ENCODE results near the gene BTRC. TPM values are rescaled to one million over a fixed set of nuclear protein-coding genes. Genes with fewer than 3 reads are reported as not detected.
"Not testable (repeated sequence)": the region's sequence is repeated elsewhere in the genome, so short reads cannot be mapped to it uniquely, and the experiment has no call there.

BTRC gene
- total RNA-seq, 1 donor from 2014 or later = 18.3 TPM

DNA sequence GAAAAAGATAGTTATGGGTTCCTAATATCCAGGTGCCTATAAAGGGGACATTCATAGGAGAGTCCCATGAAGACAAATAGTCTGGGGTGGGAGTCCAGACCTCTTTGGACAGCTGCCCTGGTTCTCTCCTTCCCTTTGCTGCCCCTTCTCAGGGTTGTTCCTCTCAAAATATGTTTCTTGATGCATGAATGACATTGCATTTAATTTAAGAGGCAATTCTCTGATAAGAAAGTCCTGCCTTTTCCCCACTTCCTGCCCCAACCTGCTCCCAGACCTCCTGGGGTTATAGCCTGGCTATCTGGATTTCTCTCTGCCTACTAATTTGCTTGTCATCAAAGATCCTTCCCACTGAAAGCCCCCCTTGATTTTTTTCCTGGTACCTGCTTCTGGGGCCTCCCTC, 12.5 kb upstream of the BTRC start:
- no peak for DNase-seq (ENCODE audit: low spot score)

DNA sequence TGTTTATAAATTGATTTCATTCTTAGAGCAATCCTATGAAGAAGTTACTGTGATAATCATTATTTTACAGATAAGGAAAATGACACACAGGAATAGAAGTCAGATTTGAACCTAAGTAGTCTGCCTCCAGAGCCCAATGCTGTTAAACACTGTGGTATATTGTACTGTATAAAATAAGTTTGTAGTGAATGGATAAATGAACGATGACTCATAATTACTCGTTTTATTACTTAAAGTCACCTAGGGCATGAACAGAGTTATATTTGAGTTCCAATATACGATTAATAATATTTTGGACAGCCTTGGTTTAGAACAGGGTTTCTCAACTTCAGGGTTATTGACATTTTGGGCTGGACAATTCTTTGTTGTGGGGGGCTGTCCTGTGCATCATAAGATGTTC, 7.8 kb upstream of the BTRC start:
- no peak for DNase-seq (ENCODE audit: low spot score)

DNA sequence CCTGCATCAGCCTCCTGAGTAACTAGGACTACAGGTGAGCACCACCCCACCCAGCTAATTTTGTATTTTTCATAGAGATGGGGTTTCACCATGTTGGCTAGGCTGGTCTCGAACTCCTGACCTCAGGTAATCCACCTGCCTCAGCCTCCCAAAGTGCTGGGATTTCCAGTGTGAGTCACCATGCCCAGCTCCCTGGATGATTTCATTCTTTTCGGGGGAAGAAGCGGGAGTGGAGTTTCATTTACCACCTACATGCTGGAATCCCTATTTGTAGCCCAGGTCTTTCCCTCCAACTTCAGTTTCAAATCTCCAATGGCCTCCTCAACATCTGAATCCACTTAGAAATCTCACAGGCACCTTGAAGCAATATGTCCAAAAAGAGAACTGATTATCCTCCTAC, 2.9 kb upstream of the BTRC start:
- no peak for DNase-seq (ENCODE audit: low spot score)

DNA sequence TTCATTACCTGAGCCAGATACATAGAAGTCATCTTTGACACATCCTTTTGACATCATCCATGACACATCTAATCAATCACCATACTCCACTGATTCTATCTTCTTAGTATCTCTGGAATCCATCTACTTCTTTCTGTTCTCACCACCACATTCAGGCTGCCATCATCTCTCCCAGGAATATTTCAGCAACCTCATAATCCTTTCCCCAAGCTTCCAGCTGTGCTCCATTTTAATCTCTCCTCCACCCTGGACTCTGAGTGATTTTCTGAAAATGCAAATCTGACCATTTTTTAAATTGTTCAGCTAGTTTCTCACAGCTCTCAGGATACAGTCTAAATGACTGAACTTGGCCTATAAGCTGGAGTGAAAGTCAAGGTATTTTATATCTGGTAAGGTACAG, 2.5 kb upstream of the BTRC start:
- DNase-seq (ENCODE audit: low spot score) = no peak

DNA sequence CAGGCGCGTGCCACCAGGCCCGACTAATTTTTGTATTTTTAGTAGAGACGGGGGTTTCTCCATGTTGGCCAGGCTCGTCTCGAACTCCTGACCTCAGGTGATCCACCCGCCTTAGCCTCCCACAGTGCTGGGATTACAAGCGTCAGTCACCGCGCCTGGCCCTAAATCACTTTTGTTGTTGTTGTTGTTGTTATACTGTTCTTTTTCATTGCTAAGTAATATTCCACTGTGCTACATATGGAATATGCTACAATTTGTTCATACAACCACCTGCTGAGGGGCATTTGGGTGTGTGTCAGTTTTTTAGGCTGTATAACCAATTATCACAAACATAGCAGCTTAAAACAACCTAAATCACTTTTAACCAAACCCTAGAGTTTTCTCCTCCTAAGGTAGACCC, 1.1 kb upstream of the BTRC start:
- DNase-seq (ENCODE audit: low spot score) = not testable (repeated sequence)

DNA sequence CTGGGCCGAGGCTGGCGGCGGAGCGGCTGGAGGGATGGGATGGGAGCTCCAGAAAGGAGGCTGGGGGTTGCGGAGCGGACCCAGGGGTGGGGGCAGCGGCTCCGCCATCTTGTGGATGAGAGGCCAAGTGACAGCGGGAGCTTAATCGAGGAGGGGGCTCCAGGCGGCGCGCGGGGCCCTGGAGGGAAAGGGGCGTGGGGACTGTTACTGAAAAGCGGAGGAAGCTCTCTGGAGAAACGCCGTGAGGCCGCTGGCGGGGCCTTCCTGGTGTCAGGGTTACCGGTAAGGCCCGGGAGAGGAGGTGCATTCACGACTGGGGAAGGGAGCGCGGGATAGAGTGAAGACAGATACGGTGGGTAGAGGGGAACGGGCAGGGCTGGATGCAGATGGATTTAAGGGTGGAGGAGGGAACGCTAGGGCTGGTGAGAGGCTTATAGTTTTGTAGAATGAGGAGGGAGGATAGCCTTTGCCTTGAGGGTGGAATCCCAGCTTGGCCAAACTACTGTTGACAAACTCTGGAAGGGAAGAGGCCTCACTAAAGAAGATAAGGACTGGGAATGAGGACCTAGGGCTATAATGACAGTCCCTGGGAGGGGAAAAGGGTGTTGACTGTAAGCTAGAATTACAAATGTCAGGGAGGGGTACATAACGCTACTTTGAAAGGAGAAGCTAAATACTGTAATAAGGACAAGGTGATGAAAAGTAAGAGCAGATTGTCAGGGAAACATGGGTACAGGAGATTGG, 535 bp downstream of the BTRC start:
- DNase-seq (ENCODE audit: low spot score) = no peak

DNA sequence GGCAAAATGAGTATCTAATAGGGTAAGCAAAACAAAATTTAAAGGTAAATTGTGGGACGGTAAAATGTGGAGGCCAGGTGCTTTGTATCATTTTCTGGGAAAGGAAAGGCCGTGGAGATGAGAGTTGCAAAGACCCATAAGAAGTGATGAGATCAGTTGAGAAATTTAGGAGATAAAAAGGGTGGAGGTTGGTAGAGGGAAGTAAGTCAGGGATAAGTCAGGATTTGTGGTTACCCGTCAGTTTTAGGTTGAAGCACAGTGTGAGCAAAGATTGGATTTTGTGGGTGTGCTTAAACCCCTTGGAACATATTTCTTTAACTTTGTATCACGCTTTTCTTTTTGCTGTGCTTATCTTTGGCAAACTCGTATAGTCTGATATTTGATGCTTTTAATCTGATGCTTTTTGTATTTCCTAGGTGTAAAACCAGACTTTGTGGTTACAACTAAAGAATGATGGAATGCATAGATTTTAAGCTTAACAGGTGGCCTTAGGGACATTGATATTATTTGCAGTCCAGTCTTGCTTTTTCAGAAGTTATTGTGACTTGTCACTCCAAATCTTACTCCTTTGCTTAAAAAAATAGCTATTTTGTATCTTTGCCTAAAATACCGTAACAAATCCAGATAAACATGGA, 1.2 kb downstream of the BTRC start:
- no peak for DNase-seq (ENCODE audit: low spot score)

DNA sequence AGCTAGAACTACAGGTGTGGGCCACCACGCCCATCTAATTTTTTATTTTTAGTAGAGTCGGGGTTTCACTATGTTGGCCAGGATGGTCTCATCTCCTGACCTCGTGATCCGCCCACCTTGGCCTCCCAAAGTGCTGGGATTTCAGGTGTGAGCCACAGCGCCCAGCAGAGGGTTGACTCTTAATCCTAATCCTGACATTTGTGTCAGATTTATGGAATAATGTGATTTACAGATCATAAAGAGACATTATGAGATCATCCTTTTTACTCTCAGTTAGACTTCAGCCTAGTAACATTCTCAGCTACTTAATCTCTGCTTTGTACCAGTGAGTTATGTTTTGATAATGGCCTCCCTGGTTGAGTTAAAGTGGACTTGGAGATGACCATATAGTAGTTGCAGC, 2.2 kb downstream of the BTRC start:
- no peak for DNase-seq (ENCODE audit: low spot score)

DNA sequence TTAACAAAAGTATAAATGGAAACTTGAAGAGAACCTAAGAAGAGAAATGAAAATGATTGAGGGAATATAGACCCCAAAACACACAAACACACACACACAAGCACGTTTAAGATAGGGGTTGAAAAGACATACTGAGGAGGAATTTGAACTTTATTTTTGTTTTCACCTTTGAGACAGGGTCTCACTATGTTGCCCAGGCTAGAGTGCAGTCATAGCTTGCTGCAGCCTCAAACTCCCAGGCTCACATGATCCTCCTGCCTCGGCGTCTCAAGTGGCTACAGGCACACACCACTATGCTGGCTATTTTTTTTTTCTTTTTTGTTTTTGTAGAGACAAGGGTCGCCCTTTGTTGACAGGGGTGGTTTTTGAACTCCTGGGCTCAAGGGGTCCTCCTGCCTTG, 4.0 kb downstream of the BTRC start:
- DNase-seq (ENCODE audit: low spot score) = no peak

DNA sequence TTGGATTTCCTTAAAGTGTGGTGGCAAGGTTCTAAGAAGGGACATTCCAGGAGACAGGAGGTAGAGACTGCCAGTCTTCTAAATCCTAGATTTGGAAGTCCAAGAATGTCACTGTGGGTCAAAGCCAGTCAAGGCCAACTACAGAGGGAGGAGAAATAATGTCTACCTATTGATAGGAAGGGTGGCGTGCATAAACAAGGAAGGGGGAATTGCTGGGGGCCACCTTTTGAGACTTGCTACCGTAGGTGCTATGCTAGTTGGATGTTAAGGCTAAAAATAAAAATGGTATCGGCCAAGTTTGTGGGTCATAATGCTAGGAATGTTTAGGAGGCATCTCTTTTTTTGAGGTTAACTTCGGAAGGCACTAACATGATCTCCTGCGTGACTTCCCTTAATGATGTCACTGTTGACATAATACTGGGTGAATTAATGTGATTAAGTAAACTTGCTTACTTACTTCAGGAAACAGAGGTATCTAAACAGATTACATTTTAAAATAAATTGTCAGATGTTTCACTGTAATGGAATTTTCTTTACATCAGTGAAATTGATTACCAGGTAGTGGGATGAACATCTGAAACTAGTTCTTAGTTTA, 4.8 kb downstream of the BTRC start:
- no peak for DNase-seq (ENCODE audit: low spot score)

DNA sequence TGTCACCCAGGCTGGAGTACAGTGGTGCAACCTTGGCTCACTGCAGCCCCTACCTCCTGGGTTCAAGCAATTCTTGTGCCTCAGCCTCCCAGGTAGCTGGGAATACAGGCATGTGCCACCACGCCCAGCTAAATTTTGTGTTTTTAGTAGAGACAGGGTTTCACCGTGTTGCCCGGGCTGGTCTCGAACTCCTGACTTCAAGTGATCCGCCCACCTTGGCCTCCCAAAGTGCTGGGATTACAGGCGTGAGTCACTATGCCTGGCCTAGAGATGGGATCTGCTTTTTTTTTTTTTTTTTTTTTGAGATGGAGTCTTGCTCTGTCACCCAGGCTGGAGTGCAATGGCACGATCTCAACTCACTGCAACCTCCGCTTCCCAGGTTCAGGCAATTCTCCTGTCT, 6.1 kb downstream of the BTRC start:
- DNase-seq (ENCODE audit: low spot score) = not testable (repeated sequence)

DNA sequence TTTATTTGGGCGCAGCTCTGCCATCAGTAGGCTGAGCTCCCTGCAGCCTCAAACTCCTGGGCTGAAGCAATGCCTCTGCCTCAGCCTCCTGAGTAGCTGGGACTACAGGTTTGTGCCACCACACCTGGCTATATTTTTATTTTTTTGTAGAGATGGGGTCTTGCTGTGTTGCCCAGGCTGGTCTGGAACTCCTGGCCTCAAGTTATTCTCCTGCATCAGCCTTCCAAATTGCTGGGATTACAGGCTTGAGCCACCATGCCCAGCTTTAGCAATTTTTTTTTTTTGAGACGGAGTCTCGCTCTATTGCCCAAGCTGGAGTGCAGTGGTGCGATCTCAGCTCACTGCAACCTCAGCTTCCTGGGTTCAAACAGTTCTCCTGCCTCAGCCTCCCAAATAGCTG, 6.9 kb downstream of the BTRC start:
- not testable (repeated sequence) for DNase-seq (ENCODE audit: low spot score)

DNA sequence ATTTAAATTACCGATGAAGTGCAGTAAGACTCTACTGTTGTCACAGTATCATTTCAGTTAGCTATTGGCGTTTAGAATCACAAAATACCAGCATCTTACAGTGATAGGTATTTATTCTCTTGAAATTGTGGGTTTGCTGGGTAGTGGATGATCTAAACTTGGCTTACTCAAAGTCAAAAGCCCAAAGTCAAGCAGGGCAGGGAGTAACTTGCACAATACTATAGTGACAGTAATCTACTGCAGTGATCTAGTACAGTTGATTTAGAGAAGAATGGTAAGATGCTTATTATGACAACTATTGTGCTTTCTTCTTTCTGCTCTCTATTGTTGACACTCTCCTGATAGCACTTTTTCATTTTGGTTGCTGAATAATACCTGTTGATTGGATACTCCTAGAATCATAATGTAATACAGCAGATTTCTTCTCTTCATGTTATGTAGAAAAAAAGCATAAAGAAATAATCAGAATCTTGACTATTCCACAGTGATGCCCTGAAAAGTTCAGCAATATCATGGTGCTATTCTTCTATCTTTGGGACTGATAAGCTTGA, 10.0 kb downstream of the BTRC start:
- DNase-seq (ENCODE audit: low spot score) = no peak

DNA sequence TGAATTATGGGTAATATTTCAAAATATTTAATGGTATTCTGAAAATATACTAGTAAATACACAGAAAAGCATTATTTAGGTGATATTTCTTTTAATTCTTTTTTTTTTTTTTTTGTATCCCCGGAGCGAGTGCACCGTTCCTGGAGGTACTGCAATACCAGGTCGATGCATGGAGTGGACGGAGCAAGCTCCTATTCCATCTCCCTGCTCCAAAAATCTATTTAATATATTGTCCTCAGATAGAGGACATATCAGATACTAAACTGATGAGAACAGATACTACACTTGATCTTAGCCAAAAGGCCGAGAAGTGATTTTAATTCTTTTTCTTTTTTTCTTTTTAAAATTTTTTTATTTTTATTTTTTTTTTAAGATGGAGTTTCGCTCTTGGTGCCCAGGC, 10.8 kb downstream of the BTRC start:
- DNase-seq (ENCODE audit: low spot score) = no peak

DNA sequence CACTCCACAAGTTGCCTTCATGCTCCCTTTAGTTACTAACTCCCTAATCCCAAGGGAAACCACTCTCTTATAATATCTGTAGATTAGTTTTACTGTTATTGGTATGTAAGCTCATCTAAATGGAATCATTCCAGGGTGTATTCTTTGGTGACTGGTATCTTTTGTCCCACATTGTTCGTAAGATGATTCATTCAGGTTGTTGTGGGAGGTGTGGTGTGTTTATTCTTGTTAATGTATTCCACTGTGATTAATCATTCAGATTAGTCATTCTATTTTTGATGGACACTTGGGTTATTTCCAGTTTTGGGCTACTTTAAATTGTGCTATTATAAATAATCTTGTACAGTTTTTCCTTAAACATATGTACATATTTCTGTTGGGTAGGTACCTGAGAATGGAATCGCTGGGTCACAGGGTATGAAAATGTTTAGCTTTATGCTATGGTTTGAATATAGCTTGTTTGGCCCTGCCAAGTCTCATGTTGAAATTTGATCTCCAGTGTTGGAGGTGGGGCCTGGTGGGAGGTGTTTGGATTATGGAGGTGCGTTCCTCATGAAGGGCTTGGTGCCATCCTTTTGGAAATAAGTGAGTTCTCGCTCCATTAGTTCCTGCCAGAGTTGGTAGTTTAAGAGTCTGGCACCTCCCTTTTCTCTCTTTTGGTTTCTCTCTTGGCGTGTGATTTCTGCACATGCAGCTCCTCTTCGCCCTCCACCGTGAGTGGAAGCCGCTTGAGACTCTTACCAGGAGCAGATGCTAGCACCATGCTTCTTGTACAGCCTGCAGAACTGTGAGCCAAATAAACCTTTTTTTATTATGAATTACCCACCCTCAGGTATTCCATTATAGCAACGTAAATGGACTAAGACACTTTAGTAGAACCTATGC, 13.8 kb downstream of the BTRC start:
- no peak for DNase-seq (ENCODE audit: low spot score)

DNA sequence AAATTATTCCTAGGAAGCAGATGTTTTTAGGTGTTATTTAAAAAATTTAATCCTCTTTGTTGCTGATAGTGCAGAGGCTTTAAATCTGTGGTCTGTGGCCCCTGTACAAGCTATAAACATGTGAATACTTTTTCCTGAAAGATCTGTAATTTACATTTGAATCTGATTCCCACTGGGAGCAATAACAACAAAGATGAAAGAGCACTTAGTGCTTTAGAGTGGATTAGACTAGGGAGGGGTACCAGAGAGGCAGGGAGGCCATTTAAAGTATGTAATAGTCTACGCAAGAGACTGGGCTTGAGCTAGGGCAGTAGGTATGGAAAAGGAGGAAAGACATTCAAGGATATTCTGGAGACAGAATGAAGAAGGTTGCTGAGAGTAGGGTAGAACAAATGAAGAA, 19.1 kb downstream of the BTRC start:
- DNase-seq (ENCODE audit: low spot score) = no peak

DNA sequence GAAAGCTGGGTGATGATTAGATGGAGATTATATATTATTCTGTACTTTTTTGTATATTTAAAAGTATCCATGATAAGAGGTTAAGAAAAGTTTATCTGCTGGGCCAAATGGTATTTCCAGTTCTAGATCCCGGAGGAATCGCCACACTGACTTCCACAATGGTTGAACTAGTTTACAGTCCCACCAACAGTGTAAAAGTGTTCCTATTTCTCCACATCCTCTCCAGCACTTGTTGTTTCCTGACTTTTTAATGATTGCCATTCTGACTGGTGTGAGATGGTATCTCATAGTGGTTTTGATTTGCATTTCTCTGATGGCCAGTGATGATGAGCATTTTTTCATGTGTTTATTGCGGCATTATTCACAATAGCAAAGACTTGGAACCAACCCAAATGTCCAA, 20.0 kb downstream of the BTRC start:
- DNase-seq (ENCODE audit: low spot score) = not testable (repeated sequence)

DNA sequence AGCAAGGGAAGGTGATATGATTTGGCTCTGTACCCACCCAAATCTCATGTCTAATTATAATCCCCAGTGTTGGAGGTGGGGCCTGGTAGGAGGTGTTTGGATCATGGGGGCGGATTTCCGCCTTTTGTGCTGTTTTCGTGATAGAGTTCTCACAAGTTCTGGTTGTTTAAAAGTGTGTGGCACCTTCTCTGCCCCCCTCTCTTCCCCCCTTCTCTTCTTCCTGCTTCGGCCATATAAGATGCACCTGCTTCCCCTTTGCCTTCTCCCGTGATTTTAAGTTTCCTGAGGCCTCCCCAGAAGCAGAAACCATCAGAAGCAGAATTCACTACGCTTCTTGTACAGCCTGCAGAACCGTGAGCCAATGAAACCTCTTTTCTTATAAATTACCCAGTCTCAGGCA, 21.1 kb downstream of the BTRC start:
- no peak for DNase-seq (ENCODE audit: low spot score)

DNA sequence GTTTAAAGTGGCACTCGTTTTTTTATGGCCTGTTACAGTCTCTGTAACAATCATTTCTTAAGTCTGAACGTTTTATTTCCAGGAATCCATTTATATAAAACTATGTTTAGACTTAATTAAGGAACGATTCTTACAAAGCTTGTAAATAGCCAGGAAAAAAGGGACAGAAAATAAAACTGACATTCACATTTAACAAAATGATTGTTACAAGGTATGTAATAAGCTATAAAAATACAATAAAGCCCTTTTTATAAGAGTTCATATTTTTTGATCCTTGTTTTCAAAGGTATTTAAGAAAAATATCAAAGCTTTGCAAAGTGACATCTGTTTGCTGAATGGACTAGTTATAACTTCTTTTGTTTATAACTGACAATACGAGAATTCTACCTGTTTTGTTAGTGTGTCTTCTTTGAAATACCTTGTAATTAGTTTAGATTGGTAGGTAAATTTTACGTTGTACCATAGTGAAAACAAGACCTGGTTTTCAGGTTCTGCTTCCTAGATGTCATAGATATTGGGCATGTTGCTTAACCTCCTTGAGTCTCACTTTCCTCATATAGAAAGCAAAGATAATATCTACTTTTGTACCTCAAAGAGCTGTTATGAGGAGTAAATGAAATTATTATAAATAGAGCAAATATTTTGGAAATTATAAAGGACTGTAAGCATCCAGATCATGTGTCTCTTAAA, 25.8 kb downstream of the BTRC start:
- DNase-seq (ENCODE audit: low spot score) = no peak

DNA sequence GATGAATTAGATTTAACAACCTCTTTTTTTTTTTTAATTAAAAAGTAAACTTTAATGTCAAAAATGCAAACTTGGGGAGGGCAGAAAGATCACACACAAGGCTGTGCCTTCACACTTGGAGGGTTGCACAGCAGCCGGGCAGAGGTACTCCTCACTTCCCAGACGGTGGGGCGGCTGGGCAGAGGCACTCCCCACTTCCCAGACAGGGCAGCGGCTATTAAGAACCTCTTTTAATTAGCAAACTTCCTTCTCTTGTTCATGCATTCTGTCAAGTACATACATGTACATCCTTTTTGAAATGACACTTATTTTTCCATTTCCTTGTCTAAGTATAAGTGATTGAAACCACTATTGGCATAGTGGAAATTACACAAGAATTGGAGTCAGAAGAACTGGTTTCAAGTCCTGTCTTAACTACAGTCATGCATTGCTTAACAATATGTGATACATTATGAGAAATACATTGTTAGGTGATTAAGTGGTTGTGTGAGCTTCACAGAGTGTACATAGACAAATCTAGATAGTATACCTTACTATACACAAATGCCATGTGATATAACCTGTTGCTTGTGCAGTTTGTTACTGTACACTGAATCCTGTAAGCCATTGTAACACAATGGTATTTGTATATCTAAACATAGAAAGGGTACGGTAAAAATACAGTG, 26.5 kb downstream of the BTRC start:
- DNase-seq (ENCODE audit: low spot score) = no peak
